GM12801 (cell line): ENCODE results near the gene CDH23.

Experiments
- TF ChIP-seq, protein P1 (sequence below): IDR thresholded peaks from one replicate; pipeline ENCODE4 v1.5.1; 2011; ENCODE audit warnings: control low read depth; ENCODE audit not compliant: insufficient read length; ENCODE audit errors: extremely low read depth

Gene CDH23

GRCh38 chr10:71623098-71623985 lies 226.6 kb downstream of the CDH23 start:
- TF ChIP-seq, protein P1, sequence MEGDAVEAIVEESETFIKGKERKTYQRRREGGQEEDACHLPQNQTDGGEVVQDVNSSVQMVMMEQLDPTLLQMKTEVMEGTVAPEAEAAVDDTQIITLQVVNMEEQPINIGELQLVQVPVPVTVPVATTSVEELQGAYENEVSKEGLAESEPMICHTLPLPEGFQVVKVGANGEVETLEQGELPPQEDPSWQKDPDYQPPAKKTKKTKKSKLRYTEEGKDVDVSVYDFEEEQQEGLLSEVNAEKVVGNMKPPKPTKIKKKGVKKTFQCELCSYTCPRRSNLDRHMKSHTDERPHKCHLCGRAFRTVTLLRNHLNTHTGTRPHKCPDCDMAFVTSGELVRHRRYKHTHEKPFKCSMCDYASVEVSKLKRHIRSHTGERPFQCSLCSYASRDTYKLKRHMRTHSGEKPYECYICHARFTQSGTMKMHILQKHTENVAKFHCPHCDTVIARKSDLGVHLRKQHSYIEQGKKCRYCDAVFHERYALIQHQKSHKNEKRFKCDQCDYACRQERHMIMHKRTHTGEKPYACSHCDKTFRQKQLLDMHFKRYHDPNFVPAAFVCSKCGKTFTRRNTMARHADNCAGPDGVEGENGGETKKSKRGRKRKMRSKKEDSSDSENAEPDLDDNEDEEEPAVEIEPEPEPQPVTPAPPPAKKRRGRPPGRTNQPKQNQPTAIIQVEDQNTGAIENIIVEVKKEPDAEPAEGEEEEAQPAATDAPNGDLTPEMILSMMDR = no peak

DNA sequence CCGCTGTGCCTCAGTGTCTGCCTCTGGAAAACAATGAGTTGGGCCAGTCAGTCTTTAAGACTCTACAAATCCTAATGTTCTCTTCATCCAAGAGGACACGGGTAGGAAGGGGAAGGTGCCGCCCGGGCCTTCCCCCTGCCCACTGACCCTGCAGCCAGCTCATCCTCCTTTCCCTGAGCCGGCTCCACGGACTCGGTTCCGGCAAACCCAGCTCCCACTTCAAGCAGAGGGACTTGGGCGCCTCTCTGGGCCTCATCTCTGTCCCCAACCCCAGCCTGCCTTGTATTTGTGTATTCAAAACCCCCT lies 227.2 kb downstream of the CDH23 start:
- TF ChIP-seq, protein P1 = no peak

GRCh38 chr10:71625445-71626175 lies 228.9 kb downstream of the CDH23 start:
- TF ChIP-seq, protein P1 = no peak

DNA sequence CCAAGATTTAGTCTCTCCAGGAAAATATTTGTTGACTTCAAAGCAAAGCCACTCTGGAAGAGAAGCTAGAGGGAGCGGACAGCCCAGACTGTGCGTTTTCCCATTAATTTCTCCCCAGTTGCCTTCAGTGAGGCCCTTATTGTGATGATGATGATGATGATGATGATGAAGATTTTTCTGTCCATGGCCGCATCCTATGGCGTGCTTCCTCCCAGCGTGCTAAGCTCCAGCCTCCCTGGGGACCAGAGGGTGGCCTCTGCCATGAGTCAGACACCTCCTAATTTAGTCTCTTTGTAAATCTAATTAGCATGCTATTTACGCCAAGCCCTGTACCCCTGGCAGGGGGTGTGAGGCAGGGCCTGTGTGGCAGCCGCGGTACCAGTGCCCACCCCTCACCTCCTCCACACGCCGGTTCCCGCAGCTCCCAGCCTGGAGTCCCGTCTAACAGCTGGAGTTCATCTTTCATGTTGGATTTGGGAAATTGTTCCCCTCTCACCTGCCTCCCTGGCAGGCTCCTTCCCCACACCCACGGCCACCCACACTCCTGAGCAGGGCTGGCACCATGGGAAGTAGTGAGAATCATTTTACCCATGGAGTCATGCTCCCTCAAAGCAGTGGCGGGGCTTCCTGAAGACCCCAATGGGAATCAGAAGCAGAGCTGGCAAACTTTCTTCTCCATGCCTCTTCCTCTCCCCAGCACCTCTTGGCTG lies 230.7 kb downstream of the CDH23 start:
- TF ChIP-seq, protein P1 = no peak

- TF ChIP-seq, protein P1 = no peak
These were observed 231.2 kb downstream of the CDH23 start for GRCh38 chr10:71627956-71628355.

DNA sequence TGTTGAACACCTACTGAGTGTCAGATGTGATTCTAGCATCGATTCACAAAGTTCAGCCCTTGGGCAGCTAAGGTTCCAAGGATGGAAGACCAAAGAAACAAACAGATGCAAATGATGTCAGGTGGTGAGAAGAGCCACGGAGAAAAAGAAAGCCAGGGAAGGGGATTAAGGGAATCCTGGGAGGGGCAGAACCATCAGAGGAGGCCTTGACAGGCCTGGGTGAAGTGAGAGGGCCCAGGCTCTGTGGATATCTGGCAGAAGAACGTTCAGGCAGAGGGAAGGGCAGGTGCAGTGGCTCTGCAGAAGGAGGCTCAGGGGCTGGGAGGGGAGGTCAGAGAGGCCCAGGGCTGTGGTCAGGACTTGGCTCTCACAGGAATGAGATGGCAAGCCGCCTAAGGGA lies 232.4 kb downstream of the CDH23 start:
- TF ChIP-seq, protein P1 = no peak

DNA sequence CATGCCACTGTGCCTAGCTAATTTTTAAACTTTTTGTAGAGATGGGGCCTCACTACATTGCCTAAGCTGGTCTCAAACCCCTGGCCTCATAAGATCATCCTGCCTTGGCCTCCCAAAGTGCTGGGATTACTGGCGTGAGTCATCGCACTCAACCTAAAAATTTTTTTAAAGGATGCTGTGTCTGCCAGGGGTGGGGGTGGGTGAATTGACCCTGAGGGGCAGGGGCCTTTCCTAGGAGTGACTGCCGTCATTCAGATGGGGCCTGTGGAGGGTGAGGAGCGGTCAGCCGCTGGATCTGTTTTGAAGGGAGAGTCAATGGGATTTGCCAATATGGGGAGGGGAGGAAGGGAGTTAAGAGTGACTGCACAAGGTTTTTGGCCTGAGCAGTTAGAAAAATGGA lies 233.4 kb downstream of the CDH23 start:
- TF ChIP-seq, protein P1 = no peak
